Activated naive CD8-positive, alpha-beta T cell treated with anti-CD3 and anti-CD28 coated beads, Interleukin-2, amount 50 U/mL, for 16 hours (primary cell): ENCODE results near the gene SERPINA1.
"Not testable (repeated sequence)": the region's sequence is repeated elsewhere in the genome, so short reads cannot be mapped to it uniquely, and the experiment has no call there.

Experiments
- DNase-seq: peaks from one replicate; pipeline ENCODE4 v3.0.0-alpha.2; 2020; ENCODE audit warnings: low read depth, low spot score

Gene SERPINA1

DNA sequence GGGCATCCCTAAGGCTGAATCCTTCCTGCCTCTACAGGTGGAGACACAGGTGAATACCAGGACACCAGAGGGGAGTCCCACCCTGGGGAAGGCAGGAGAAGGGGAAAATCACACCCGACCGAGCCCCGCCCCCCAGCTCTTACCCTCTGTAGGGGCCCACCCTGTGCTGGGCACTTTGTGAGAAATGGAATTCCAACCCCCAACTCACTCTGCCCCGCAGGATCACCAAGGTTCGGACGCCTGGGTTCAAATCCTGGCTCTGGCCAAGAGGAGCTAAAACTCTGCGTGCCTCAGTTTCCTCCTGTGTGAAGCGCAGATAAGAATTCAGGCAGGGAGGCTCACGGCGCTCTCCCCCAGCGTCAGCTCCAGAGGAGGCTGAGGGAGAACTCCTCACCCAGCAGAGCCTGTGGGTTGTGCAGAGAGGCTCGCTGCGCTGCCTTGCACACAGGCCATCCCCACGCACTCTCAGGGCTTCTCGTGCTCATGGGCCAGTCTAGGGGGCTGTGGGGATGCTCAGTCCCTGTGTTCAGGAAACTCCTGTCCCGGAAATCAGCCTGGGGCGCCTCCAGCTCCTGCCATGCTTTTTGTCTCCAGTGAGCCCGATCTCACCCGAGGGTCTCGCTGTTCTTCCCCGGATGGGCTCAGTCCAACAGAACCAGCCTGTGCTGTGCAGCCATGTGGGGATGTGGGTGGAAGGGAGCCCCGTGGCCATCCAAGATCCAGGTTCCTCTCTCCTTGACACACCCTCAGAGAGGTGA lies 18.5 kb downstream of the SERPINA1 start:
- not testable (repeated sequence) for DNase-seq

DNA sequence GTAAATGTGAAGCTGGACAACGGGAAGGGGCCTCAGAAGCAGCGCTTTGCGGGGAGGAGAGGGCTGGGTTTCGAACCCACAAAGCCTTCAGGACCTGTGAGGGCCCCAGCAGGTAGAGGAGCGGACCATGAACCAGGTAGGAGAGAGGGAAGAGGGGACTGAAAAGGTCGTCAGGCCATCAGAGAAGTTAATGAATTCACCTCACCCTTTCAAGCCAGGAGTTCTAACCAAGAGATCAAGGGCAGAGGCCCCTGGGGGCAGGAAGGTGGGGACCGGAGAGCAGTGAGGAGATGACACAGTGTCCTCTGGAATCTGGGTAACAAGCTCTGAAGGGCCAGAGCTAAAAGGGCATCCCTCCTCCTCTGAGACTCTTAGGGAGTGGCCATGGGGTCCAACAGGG lies 19.4 kb downstream of the SERPINA1 start:
- no peak for DNase-seq

DNA sequence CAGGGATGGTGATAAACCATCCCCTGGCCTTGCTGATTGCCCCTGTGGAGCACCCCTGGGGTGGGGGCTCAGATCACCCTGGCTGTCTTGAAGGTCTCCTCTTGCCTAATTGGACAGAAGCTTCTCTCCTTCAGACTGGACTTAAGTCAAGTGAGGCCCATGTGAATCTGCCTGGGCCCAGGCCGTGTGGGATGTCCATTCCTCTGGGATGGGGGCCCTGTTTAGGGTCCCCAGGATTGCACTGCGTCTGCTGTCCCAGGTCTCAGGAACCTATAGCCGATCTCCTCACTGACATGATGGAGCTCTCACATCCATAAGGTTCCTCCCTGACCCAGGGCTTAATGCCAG lies 20.2 kb downstream of the SERPINA1 start:
- no peak for DNase-seq

DNA sequence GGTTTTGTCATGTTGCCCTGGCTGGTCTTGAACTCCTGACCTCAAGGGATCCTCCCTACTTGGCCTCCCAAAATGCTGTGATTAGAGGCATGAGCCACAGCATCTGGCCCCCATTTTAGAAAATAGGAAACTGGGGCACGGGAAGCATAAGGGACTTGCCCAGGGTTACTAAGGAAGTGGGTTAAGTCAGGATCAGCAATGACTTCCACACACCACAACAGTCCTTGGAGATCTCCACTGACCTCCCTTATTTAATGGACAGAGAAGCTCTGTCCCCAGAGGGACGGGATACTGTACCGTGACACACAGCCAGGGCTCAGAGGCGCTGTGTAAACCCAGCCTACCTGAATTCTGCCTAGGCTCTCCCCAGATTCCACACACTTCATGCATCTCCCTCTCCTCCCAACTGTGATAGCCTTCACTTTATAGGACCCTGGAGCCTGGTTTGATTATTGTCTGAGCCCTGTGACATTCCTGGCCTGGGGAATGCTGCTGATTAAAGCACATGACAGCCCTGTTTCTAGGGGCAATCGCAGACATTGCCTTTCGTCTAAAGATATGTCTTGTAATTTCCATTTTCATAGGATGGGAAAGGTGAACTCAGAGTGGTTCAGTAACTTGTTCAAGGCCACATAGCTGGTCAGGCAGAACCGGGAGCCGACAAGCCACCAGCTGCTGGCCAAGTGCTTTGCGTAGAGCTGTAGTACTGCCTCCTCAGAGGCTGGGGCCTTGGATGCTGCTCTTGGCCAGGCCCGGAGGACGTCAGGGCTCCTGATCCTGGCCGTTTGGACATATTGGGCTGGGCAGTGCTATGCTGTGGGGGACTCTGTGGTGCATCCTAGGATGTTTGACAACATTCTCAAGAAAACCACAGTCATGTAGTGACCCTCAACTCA lies 20.8 kb downstream of the SERPINA1 start:
- DNase-seq, result no peak

DNA sequence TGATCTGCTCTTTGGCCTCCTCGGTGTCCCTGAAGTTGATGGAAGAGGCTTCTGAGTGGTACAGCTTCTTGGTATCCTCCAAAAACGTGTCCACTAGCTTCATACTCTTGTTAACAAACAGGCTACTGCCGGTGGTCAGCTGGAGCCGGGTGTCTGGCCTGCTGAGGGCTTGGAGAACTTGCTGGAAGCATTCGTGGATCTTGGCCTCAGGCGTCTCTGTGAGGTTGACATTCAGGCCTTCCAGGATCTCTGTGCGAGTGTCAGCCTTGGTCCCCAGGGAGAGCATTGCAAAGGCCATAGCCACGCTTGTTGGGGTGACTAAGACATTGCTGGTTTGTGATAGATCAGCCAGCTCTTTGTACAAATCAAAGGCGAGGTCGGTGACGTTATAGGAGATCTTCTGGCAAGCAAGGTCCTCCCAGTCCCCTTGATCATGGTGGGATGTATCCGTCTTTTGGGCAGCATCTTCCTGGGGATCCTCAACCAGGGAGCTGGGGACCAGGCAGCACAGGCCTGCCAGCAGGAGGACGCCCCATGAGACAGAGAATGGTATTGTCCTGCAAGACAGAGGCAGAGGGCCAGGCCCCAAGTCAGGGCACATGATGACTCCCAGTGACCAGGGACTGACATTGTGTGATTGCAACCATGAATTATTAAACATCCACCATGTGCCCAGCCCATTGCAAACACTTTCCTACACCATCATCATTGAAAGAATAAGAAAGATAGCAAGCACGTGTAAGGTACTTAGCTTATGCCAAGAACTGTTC lies 22.1 kb downstream of the SERPINA1 start, which contains the start of gene SERPINA2:
SERPINA2 (minus strand) TSS at position 553 of the 770 bp plus-strand sequence.
- no peak for DNase-seq

DNA sequence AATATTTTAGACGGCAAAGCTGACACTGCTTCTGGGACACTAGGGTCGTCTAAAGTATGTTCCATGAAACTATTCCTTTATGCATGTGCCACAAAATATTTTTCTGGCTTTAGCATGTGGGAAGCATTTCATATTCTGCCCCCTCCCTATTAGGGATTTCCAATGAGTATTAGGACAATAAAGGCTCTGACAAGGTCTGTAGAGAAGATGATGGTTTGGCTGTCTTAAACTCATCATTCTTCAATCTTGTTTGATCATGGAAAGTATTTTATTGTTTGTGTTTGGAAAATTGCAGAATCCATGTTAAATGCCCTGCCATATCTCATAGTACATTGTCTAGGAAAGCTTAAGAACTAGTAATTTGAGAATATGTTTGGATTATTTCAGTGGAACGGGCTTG lies 22.8 kb downstream of the SERPINA1 start:
- DNase-seq, result no peak

- no peak for DNase-seq
Observed at GRCh38 chr14:94364964-94365363, 23.4 kb downstream of the SERPINA1 start.

DNA sequence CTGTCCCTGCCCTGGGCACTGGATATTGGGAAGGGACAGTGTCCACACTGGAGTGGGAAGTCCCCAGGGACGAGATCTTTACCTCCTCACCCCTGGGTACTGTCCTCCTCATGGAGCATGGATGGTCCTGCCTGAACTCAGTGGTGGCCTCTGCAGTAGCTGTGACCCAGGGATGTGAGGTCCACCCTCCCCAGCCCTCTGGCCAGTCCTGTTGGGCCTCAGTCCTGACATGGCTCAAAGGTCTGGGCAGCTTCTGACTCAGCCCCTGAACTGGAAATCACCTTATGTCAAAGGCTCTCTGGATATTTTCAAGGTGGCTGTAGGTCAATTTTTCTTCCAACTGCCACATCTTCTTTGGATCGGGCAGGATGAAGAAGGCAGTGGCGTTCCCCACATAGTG lies 24.4 kb downstream of the SERPINA1 start:
- DNase-seq, result no peak

DNA sequence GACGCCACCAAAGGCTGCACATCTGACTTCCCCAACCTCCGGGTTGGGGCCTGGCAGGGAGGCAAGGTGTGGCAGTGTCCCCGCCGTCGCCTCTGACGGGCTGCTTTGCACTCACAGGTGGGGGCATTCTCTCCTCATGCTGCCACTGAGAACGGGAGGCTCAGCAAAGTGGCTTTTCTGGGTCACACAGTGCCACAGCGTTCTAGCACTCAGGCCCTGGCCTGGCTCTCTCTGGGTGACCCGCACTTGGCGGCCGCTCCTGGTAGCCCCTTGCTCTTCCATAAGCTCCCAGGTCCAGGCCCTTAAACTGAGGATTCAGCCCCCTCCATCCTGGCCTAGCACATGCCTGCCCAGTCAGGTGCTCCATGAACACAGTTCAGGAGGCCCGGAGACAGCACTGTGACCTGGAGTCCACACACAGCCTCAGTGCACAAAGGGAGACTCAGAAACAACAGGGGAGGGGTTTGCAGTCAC lies 25.2 kb downstream of the SERPINA1 start:
- DNase-seq, result no peak

GRCh38 chr14:94362614-94363133 lies 25.7 kb downstream of the SERPINA1 start:
- DNase-seq, result no peak

GRCh38 chr14:94361682-94362081 lies 26.7 kb downstream of the SERPINA1 start:
- DNase-seq, result no peak

- no peak for DNase-seq
Observed at GRCh38 chr14:94360945-94361565, 27.3 kb downstream of the SERPINA1 start.

DNA sequence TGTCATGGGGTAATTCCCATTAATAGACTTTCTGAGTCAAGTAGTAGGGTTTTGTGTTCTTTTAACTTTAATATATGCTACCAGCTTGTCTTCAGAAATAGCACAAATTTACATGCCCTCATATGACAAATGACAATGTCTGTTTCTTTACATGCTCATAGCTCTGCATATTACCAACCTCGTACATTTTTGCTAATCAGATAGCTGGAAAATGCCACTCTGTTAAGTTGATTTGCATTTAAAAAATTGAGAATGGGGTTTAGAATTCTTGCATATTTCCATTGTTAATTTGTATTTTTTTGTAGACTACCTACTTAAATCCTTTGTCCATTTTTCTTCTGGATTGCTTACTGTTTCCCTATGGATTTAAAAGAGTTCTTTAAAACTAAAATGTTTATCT lies 31.2 kb downstream of the SERPINA1 start:
- no peak for DNase-seq

GRCh38 chr14:94356379-94357056 lies 31.9 kb downstream of the SERPINA1 start:
- DNase-seq, result no peak

- DNase-seq, result no peak
Observed at GRCh38 chr14:94355191-94355794, 33.1 kb downstream of the SERPINA1 start.

- DNase-seq, result no peak
Observed at GRCh38 chr14:94354638-94355185, 33.7 kb downstream of the SERPINA1 start.

- not testable (repeated sequence) for DNase-seq
Observed at GRCh38 chr14:94354190-94354589, 34.2 kb downstream of the SERPINA1 start.

GRCh38 chr14:94349276-94349675 lies 39.1 kb downstream of the SERPINA1 start:
- no peak for DNase-seq

- no peak for DNase-seq
Observed at GRCh38 chr14:94348836-94349235, 39.6 kb downstream of the SERPINA1 start.

DNA sequence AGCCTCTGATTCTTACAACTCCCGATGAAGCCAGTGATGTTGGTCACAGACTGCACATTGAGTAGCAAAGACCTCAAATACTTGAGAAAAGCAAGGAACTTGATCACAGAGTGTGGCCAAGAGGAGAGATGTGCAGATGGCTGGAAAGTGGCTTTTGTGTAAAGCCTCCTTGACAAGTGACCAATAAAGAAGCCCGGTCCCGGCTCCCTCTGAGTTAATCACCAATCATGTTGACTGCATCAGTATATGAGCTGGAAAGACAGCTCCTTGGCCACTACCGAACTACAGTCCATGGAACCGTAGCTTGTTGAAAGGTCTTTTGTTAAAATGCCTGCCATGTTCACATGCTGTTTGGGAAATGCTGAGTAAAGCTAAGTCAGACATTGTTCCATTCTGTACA lies 41.6 kb downstream of the SERPINA1 start:
- no peak for DNase-seq
